Cortex of kidney (tissue), 1 donor: Measurements from ENCODE around the gene CALCB.

ENCODE experiments used
- DNase-seq: peaks from one replicate; lab custom pipeline; 2025; lab: John Stamatoyannopoulos, UW

CALCB gene

DNA sequence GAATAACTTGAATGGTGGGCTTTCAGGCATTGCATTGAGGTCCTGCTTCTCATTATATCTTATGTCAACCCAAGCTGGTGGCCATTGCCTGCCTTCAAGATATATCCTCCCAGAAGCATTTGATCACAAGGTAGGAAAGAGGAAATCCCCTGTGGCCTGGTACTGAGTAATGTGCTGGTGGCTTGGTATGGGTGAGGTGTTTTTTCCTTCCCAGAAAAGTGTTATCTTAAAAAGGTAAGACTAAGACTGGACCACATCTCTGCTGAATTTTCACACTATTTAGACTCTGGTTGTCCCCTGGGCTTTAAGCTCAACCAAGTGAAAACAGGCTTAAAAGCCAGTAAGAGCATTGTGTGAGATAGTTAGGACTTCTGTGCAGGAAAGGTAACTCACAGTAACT is 45.0 kb downstream of the CALCB start:
- no peak for DNase-seq

GRCh38 chr11:15119352-15119751 is 46.0 kb downstream of the CALCB start:
- no peak for DNase-seq

GRCh38 chr11:15119826-15120225 is 46.4 kb downstream of the CALCB start:
- no peak for DNase-seq

GRCh38 chr11:15123849-15124248 is 50.5 kb downstream of the CALCB start:
- no peak for DNase-seq

DNA sequence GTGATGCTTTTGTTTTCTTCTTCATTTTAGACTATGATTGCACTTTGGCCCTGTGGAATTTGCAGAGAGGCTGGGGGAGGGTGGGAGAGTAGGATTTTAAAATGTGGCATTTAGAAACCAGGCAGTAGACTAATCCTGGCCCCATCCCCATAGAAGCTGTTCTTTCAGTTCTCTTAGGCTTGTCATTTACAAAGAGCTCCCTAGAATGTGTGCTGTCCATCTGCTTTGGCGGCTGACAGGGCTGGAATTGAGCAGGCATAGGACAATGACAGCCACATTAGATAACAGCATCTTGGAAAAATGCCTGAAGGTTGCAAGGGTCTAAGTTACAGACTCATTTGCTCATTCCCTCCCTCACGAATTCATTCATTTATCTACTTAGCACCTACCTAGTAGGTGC is 51.1 kb downstream of the CALCB start:
- no peak for DNase-seq

DNA sequence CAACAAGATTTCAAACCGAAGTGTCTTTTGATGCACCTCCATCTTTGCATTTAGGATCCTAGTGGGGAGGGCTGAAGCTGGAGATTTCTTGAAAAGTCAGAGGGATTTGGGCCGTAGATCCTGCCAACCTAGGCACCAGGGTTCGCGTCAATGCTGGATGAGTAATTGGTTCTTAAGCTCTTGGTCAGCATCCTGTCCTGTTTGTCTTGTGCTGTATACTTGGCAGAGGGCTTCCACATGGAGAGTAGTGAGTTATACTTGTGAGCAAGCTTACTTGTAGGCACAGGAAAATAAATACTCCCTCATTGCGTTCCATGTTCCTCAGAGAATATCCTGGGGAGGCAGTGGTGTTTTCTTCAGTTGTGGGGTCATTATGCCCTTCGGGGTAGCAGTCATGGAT is 53.9 kb downstream of the CALCB start:
- DNase-seq = no peak
